Panc1 (cell line): ENCODE results near the gene DPYD. TPM values are rescaled to one million over a fixed set of nuclear protein-coding genes. Genes with fewer than 3 reads are reported as not detected.

Experiments
- ATAC-seq: fragments of 200-7000 bp; cut with Tn5 transposase; 2 replicates; pipeline ENCODE4 v1.9.1; 2020; ENCODE audit warnings: mild to moderate bottlenecking, moderate library complexity
- BruUV-seq: library from RNA; stranded (reverse); fragments of 400-500 nt; replicated peaks from 2 replicates; lab custom pipeline; 2021; lab: Mats Ljungman, UMichigan
- CTCF ChIA-PET: fragments of 300-600 bp; sonication (Branson Sonifier 250); formaldehyde crosslinking; loops from one replicate; lab custom pipeline; 2022; ENCODE audit warnings: antibody characterized with exemption; lab: Charles Lee
- POLR2A ChIA-PET: fragments of 300-600 bp; sonication (Branson Sonifier 250); formaldehyde crosslinking; loops from one replicate; lab custom pipeline; 2022; ENCODE audit warnings: antibody characterized with exemption; lab: Charles Lee
- DNase-seq: peaks from one replicate; pipeline ENCODE4 v3.0.0-alpha.2; 2010; ENCODE audit warnings: low read depth, low spot score
- H3K27ac ChIP-seq: 2 replicates; pipeline ENCODE4 v1.5.1; 2011; ENCODE audit warnings: mild to moderate bottlenecking, low read length, inconsistent platforms
- H3K27me3 ChIP-seq: fragments of 200-500 bp; sonication (Bioruptor generic); 2 replicates; pipeline ENCODE4 v1.6.0; 2014; ENCODE audit warnings: low read length, inconsistent platforms; ENCODE audit not compliant: control insufficient read depth, insufficient read depth
- H3K36me3 ChIP-seq: fragments of 200-500 bp; sonication (Bioruptor generic); 2 replicates; pipeline ENCODE4 v1.5.1; 2014; ENCODE audit warnings: inconsistent platforms, mild to moderate bottlenecking, low read length, moderate library complexity; ENCODE audit not compliant: control insufficient read depth, insufficient read depth
- H3K4me1 ChIP-seq: 2 replicates; pipeline ENCODE4 v1.5.1; 2011; ENCODE audit warnings: inconsistent platforms, mild to moderate bottlenecking, low read length, moderate library complexity; ENCODE audit not compliant: control insufficient read depth, insufficient read depth
- H3K4me3 ChIP-seq, 2 experiments: 2 replicates each; pipeline ENCODE4 v1.5.1; 2011 to 2012; ENCODE audit warnings: low read depth in 2 of 2, low read length in 2 of 2, mild to moderate bottlenecking in 2 of 2, inconsistent platforms in 1 of 2, moderate library complexity in 1 of 2
- H3K9me3 ChIP-seq: fragments of 200-500 bp; sonication (Bioruptor generic); 2 replicates; pipeline ENCODE4 v1.5.1; 2014; ENCODE audit warnings: low read depth, mild to moderate bottlenecking, inconsistent platforms, low read length, moderate library complexity; ENCODE audit not compliant: control insufficient read depth, insufficient read depth
- CTCF ChIP-seq: fragments of 450-650 bp; IDR thresholded peaks from 2 replicates; pipeline ENCODE4 v1.5.1; 2017; ENCODE audit warnings: mild to moderate bottlenecking
- POLR2AphosphoS5 ChIP-seq: IDR thresholded peaks from 2 replicates; pipeline ENCODE4 v1.6.1; 2012; ENCODE audit warnings: mild to moderate bottlenecking, low read depth, low read length, moderate library complexity
- REST ChIP-seq, 2 experiments: IDR thresholded peaks; 2 replicates each; pipeline ENCODE4 v1.6.1; 2011 to 2012; ENCODE audit warnings: low read depth in 2 of 2, control low read depth in 1 of 2, low read length in 1 of 2, mild to moderate bottlenecking in 1 of 2, moderate library complexity in 1 of 2; ENCODE audit not compliant: insufficient read depth in 1 of 2
- SIN3A ChIP-seq: IDR thresholded peaks from 2 replicates; pipeline ENCODE4 v1.6.1; 2012; ENCODE audit warnings: low read depth, mild to moderate bottlenecking, low read length, moderate library complexity, borderline replicate concordance; ENCODE audit not compliant: insufficient read depth
- TCF7L2 ChIP-seq: IDR thresholded peaks from 2 replicates; pipeline ENCODE4 v1.6.1; 2011; ENCODE audit warnings: mild to moderate bottlenecking, low read depth, low read length, inconsistent platforms
- in situ Hi-C: cut with HindIII; loops from 2 replicates; pipeline ENCODE4 v1.10.0; 2016; ENCODE audit warnings: low sequenced_read_pairs, low pct_unique_long_range_greater_than_20kb
- intact Hi-C: fragments of 100-400 bp; cut with micrococcal nuclease; formaldehyde crosslinking; loops from one replicate; pipeline ENCODE4 v1.10.0; 2022; ENCODE audit not compliant: unreplicated experiment
- total RNA-seq: library from RNA; stranded (reverse); gene quantifications from one replicate; pipeline ENCODE4 v1.2.1, GENCODE V29; 2021; ENCODE audit not compliant: unreplicated experiment

Gene DPYD
- total RNA-seq, 1 experiment from 2014 or later: 2.0 TPM

GRCh38 chr1:97565886-97566285, 354.9 kb downstream of the DPYD start:
- H3K36me3 ChIP-seq: no peaks in the 10 kb centered on the region
- no peaks in the 10 kb centered on the region for H3K4me1 ChIP-seq
- no peaks in the 10 kb centered on the region for H3K27me3 ChIP-seq
- no peaks in the 10 kb centered on the region for H3K9me3 ChIP-seq
- intact Hi-C loops: no loop called here
- H3K27ac ChIP-seq: no peak overlapping the region
- TF ChIP-seq REST (IDR thresholded peaks at IDR 0.05; ENCODE audit: insufficient read depth in 1 of 2, low read depth in 2 of 2, low read length in 1 of 2) (no peak), CTCF (no peak), POLR2AphosphoS5 (no peak), SIN3A (no peak), TCF7L2 (no peak)
- ATAC-seq: no peak
- in situ Hi-C loops: no loop called here
- POLR2A ChIA-PET: no interaction called here
- no TSS peak for BruUV-seq
- no peak for DNase-seq
- H3K4me3 ChIP-seq: no peak overlapping the region
- CTCF ChIA-PET: no interaction called here

- intact Hi-C loops (no loop called here), in situ Hi-C loops (no loop called here)
- Histone ChIP-seq H3K4me1 (no peaks in the 10 kb centered on the region), H3K4me3 (no peak overlapping the region), H3K27me3 (no peaks in the 10 kb centered on the region), H3K27ac (no peak overlapping the region), H3K36me3 (no peaks in the 10 kb centered on the region), H3K9me3 (no peaks in the 10 kb centered on the region)
- ATAC-seq (no peak), DNase-seq (no peak)
- BruUV-seq: no TSS peak
- POLR2A ChIA-PET: no interaction called here
- CTCF ChIA-PET: no interaction called here
- TF ChIP-seq CTCF (no peak), SIN3A (no peak), TCF7L2 (no peak), POLR2AphosphoS5 (no peak), REST (IDR thresholded peaks at IDR 0.05; ENCODE audit: insufficient read depth in 1 of 2, low read depth in 2 of 2, low read length in 1 of 2) (no peak)
These were observed 356.9 kb downstream of the DPYD start for GRCh38 chr1:97563926-97564325.
